ENCODE measurements around the gene BNIP3.
"Not testable (repeated sequence)": the region's sequence is repeated elsewhere in the genome, so short reads cannot be mapped to it uniquely, and the experiment has no call there.

Gene BNIP3

DNA sequence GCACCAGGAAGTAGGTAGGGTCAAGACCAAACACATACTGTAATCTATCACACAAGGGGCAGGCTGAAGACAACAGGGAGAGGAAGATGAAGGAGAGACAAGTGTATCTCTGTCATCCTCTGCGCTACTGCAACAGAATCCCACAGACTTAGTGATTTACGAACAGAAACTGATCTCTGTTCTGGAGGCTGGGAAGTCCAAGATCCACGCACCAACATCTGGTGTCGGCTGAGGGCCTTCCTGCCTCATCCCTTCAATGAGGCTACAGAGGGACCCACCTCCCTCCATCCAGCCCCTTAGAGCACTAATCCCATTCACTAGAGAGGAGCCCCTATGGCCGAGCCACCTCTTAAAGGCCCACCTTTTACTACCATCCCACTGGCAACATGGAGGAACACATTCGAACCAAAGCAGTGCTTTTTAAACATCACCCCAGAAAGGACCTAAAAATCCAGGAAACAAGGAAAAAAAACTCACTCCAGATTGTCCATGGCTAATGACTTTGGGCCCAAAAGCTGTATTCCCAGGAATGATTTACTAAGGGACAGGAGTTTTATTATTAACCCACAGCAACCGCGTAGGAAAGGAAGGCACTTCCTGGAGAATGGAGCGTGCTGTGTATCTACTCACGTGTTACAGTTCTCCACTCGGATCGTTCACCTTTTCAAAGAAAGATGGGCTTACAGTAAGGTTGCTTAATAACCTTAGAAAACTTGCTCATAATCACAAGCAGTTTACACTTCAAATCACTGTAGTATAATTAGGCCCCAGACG, 4.2 kb downstream of the BNIP3 start:
- DNase-seq, result no peak

- DNase-seq, result no peak
These were observed 5.9 kb downstream of the BNIP3 start for GRCh38 chr10:131975796-131976195.

DNA sequence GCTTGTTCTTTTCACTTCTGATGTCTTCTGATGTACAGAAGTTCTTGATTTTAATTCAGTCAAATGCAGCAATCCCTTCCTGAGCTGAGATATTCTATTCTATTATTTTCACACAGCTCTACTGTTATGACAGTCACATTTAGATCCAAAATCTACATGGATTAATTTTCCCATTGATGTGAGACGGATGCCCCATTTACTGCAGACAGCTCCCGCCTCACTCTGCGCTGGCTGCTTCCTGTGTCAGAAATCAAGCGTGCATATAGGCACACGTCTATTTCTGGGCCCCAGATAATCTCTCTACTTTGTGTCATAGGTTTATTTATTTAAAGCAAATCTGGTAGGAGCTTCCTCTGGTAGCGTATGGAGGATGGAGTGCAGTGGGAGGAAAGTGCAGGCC, 6.7 kb downstream of the BNIP3 start:
- DNase-seq, result no peak

DNA sequence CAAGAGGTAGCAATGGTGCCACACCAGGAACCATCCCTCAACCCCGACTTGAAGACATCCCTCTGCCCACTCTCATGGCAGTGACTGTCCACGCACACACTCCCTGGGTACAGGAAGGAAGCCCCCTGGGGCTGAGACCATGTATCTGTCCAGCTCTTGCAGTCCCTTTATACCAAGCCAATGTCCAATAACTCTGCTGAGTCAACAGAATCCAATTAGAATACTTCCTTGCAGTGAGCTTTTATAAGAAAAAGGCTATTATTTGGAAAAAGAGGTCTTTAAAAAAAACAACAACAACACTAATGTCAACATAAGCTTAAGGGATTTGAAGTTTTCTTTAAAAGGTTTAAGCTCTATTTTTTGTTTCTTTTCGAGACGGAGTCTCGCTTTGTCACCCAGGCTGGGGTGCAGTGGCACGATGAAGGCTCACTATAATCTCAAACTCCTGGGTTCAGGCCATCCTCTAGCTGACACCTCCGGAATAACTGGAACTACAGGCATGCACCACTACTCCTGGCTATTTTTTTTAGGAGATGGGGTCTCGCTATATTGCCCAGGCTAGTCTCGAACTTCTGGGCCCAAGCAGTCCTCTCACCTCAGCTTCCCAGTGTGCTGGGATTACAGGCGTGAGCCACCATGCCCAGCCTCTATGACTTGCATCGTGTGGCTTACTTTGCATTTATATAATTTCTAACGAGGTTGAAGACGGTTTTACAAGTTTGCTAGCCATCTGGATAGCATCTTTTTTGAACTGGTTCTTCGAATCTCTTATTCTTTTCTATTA, 7.5 kb downstream of the BNIP3 start:
- no peak for DNase-seq

DNA sequence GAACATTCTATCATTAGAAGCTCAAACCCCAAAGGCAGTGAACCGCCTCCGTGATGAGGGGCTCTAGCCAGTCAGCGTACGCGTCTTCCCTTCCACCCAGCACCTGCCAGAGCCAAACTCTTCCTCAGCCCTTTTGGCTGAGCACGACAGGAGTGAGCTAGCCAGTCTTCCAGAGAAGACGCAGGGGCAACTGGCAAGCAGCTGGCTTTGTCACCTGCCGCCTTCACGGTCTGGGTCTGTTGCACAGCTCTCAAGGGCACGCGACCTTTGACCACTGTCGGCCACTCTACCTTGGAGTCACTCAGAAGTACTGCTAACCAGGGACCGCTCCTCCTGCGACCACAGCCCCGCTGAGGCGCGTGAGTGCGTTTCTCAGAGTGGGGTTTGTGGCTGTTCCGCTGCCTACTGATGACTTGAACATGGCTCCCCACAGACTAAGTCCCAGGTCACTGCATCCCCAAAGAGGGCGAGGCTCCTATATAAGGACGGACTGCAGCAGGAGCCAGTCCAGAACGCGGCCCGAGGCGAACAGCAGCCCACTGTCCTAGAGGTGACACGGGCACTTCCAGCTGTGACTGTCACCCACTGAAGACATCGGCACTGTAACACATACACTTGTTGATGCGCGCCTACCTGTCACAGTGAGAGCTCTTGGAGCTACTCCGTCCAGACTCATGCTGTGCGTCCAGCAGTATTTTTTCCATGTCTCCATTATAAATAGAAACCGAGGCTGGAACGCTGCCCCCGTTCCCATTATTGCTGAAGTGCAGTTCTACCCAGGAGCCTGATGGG, 8.4 kb downstream of the BNIP3 start:
- DNase-seq, result no peak

- DNase-seq, result no peak
These were observed 9.2 kb downstream of the BNIP3 start for GRCh38 chr10:131972474-131973071.

DNA sequence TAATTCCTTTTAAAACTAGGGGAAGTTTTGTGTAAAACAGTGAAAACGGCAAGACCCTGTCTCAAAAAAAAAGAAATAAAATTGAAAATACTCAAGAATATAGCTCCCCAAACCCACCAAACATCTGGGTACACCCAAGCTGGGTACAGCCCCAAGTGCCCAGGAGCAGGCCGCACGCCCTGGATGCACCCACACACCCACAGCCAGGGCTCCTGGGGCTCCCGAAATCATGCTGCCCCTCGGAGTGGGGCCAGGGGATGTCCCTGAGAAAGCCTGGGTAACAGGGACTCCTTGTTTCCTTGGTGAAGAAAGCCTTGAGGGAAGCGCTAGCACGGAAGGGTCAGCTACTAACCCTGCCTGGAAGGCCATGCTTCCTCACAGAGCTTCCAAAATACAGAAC, 10.1 kb downstream of the BNIP3 start:
- no peak for DNase-seq

- DNase-seq, result no peak
These were observed 10.8 kb downstream of the BNIP3 start for GRCh38 chr10:131970946-131971345.

DNA sequence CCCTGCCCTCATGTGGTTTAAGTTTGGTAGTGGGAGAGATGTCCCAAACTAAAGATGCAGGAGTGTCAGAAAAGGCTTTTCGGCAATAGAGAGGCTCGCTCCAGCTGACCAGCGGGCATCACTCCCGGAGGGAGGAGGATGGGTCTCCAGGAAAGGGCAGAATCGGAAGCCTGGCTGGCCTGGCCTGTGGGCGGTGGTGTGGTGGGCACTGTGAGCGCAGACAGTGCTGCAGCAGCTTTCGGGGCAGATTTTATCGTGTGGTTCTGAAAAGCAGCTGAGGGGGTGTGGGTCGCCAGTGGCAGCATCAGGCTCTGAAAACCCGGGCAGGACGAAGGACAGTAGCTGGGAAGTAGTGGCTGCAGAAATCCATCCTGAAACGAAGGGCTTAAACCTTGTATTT, 12.8 kb downstream of the BNIP3 start:
- DNase-seq, result no peak

DNA sequence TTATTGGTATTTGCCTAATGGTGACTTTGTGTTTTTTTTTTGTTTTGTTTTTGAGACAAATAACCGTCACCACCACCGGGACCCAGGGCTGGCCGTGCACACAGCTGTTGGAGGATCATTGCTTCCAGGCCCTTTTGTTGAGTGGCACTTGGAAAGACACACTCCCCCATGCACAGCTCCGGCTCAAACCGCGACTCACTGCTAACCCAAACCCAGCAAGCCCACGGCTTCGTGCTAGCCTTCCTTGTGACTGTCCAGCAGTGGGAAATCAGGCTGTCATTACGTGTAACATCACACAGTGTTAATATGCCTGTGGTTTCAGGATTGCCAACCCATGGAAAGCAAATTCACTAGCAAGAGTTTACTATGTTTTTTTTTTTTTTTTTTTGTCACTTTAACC, 17.4 kb downstream of the BNIP3 start:
- DNase-seq, result no peak

DNA sequence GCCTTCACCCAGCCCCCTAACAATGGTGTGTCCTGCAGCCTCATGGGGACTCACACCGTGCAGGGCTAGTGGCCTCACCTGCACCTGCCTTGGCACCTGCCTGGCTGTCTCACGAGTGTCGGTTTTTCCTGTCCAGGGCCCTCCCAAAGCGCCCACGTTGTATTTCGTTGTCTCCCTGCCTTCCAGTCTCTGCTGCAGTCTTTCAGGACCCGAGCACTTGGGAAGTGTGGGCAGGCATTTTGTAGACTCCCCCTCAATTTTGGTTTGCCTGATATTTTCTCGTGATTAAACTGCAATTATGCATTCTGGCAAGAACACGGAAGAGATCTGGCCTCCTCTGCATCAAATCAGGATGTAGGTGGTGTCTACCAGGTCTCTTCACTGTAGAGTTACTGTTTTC, 17.9 kb downstream of the BNIP3 start:
- DNase-seq, result no peak

DNA sequence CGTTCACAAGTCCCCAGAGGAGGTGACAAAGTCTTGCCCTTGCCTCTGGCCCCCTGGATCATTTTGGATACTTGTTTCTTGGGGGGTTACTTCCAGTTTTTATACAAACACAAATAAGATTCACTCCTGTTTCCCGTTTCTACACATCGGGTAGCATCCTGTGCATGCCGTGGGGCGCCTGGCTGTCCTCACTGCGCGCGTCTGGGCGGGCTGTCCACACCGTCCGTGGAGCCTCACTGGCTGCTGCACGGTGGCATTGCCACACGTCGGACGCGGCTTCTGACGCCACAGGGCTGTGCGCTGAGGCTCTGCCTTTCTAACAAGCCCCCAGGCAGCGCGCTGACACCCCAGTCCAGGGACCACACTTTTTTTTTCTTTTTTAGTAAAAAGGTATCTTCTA, 18.4 kb downstream of the BNIP3 start:
- no peak for DNase-seq

- no peak for DNase-seq
These were observed 19.7 kb downstream of the BNIP3 start for GRCh38 chr10:131961777-131962662.

GRCh38 chr10:131961047-131961776, 20.5 kb downstream of the BNIP3 start:
- no peak for DNase-seq

GRCh38 chr10:131960631-131961046, 21.1 kb downstream of the BNIP3 start:
- no peak for DNase-seq

GRCh38 chr10:131959841-131960240, 21.9 kb downstream of the BNIP3 start:
- DNase-seq, result no peak

GRCh38 chr10:131955591-131956340, 26.0 kb downstream of the BNIP3 start:
- no peak for DNase-seq

GRCh38 chr10:131954356-131954965, 27.3 kb downstream of the BNIP3 start:
- DNase-seq, result no peak

- not testable (repeated sequence) for DNase-seq
These were observed 31.8 kb downstream of the BNIP3 start for GRCh38 chr10:131949908-131950307.

Data from SW 1271 (cell line).